ENCODE data around the gene IGFLR1. TPM values are rescaled to one million over a fixed set of nuclear protein-coding genes. Genes with fewer than 3 reads are reported as not detected.

Gene IGFLR1
- total and polyA plus RNA-seq, 12 donors, result 4.9 to 35.3 (median 14.7) TPM

DNA sequence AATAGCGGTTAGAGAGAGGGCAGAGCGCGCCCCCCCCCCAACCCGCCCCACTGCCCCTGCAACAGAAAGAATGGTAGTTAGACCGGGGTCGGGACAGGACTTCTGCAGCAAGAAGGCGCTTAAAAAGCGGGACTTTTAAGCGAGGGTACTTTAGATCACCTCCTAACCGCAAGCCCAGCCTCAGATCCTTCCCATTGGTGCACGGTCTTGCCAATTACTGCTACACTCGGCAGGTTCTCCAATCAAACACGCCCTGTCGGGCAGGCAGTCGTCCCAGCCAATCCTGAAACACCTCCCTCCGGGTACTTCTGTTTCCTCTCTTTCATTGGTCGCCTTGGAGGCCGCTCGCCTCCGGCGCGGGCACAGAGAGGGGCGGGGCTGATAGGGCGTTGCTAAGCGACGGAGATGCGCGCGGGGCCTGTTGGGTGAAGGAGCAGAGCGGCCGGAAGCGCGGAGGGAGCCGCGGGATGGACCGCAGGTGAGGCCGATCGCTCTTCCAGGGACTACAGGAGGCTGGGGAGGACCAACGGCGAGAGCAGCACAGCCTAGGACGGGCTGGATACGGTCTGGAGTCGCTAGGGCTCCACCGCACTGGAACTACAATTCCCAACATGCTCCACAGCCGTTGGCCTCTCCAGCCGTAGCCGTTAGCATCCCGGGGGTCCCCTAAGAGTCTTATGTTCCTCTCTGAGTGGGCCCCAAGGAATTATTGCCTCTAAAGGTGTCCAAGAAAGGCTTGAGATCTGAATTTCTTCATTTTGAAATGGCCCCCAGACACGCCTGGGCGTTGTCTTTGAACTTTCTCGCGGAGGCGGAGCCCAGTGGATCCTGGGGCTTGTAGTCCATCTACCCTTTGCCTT is 15.7 kb upstream of the IGFLR1 start, which contains the start of gene PROSER3:
PROSER3 (plus strand) TSS at position 428 of the 860 bp plus-strand sequence; CDS start at position 468, 40 bp downstream.
- H3K9me3 ChIP-seq (replicated peaks in 1 of 3), result no peaks in the 10 kb centered on the region
- WGBS, 4 donors, result 0 to 1% (median 0%) methylated on average over 26 to 53 of the region's 53 CpGs
- H3K27ac ChIP-seq, result peak within 1 kb of the TSS; percentile 91 to 97 (median 96)
- peak; percentile 98 to 100 (median 99) for DNase-seq
- TF ChIP-seq POLR2A (IDR thresholded peaks at IDR 0.05) (peak; percentile 50 to 74), CTCF (IDR thresholded peaks at IDR 0.05) (no peak)
- no peaks in the 10 kb centered on the region for H3K27me3 ChIP-seq
- peak within 1 kb of the TSS; percentile 62 to 89 (median 72) for H3K4me3 ChIP-seq
- peaks cover 33 to 35% of the 10 kb centered on the region in 2 donors for H3K4me1 ChIP-seq (replicated peaks in 1 of 2)
- H3K36me3 ChIP-seq (replicated peaks in 1 of 2), result peaks cover 0 to 22% of the 10 kb centered on the region in 2 donors
- intact Hi-C loops (cut with DNase I), result no loop called here

- Histone ChIP-seq H3K4me1 (replicated peaks in 1 of 2) (peaks cover 33 to 35% of the 10 kb centered on the region in 2 donors), H3K27me3 (no peaks in the 10 kb centered on the region), H3K4me3 (peak overlapping the region in 2 of 4 donors; percentile 11 to 79), H3K9me3 (replicated peaks in 1 of 3) (no peaks in the 10 kb centered on the region), H3K27ac (peak overlapping the region; percentile 91 to 97 (median 96)), H3K36me3 (replicated peaks in 1 of 2) (peaks cover 0 to 27% of the 10 kb centered on the region in 2 donors)
- intact Hi-C loops (cut with DNase I), result no loop called here
- TF ChIP-seq POLR2A (IDR thresholded peaks at IDR 0.05) (peak in 1 of 2 donors; percentile 46), CTCF (IDR thresholded peaks at IDR 0.05) (no peak)
- 2 to 11% (median 7%) methylated on average over 5 to 19 of the region's 19 CpGs for WGBS, 4 donors
- peak; percentile 73 to 92 (median 88) for DNase-seq
Observed at GRCh38 chr19:35757231-35757748, 15.0 kb upstream of the IGFLR1 start.

DNA sequence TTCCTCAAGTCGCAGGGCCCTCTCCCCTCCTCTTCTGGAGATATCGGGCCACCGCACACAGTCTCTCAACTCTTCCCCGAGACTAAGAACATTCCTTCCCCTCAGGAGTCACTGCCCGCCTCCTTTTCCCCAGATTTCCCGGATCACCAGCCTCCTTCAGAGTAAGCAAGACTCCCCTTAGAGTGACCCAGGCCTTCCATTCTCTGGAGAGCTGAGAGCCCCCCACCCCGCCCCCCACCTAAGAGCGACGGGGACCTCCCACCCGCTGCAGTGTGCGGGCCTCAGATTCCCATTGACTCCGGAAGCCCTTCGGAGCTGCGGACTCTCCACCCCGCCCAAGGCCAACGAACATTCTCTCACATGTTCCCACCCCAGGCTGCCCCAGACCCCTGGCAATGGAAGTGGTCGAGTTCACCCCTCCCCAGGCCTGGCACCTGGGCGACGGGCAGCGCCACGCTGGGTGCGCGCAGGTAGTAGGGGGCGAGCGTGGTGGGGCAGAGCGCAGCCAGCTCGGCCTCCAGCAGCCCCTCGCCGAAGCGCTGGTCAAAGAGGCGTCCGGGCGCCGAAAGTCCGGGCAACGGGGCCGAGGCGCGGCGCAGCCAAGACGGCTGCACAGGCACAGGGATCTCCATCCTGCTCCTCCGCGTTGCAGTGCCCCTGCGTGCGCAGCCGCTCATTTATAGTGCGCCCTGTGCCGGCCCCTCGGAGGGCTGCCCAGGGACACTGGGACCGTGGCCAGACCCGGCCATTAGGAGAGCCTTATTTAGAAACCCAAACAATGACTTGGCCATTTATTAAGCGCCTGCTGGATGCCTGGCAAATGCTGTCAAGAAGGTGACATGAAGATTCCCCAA is 14.4 kb upstream of the IGFLR1 start, which contains the start of gene HSPB6:
HSPB6 (minus strand) TSS at position 653 of the 854 bp plus-strand sequence; CDS start at position 632, 21 bp downstream.
- DNase-seq, result peak; percentile 72 to 84 (median 76)
- intact Hi-C loops (cut with DNase I), result no loop called here
- Histone ChIP-seq H3K27me3 (no peaks in the 10 kb centered on the region), H3K9me3 (replicated peaks in 1 of 3) (no peaks in the 10 kb centered on the region), H3K4me3 (peak within 1 kb of the TSS in 2 of 4 donors; percentile 23 to 79), H3K27ac (peak within 1 kb of the TSS; percentile 91 to 97 (median 96)), H3K4me1 (replicated peaks in 1 of 2) (peaks cover 33 to 35% of the 10 kb centered on the region in 2 donors), H3K36me3 (replicated peaks in 1 of 2) (peaks cover 0 to 24% of the 10 kb centered on the region in 2 donors)
- 3 to 6% (median 3%) methylated on average over 7 to 52 of the region's 52 CpGs for WGBS, 4 donors
- TF ChIP-seq CTCF (IDR thresholded peaks at IDR 0.05), result no peak
- peak; percentile 71 to 74 for TF ChIP-seq POLR2A (IDR thresholded peaks at IDR 0.05)

Data from adrenal gland (tissue), 12 donors.